ENCODE results near the gene TNNI3. TPM values are rescaled to one million over a fixed set of nuclear protein-coding genes. Genes with fewer than 3 reads are reported as not detected.

The TNNI3 gene
- total and polyA plus RNA-seq, 3 experiments from 2014 or later = not detected

DNA sequence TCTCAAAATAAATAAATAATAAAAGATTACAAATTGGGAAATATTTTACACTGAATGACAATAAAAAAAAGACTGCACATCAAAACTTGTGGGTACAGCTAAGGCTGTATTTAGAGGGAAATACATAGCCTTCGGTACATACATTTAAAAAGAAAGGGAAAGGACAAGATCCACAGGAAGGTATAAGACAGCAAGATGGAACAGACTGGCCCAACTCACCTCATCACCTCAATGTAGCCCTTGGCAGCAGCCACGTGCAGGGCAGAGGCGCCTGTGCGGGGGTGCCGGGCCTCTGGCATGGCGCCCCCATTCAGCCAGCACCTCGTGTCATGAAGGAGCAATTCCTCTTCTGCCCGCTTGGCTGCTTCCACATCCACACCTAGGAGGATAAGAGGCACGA lies 54.3 kb downstream of the TNNI3 start:
- Mint-ChIP-seq H3K4me3 (no peak overlapping the region), H3K36me3 (peaks cover 9 to 52% (median 13%) of the 10 kb centered on the region in 3 donors), H3K27me3 (no peaks in the 10 kb centered on the region), H3K4me1 (peaks cover 2 to 8% (median 3%) of the 10 kb centered on the region in 3 donors), H3K9me3 (no peaks in the 10 kb centered on the region), H3K27ac (no peak overlapping the region)
- Histone ChIP-seq H3K4me3 (ENCODE audit: low read length) (no peak overlapping the region), H3K27ac (ENCODE audit: low read depth, low read length) (no peak overlapping the region), H3K27me3 (ENCODE audit: insufficient read depth, low read length, poor library complexity, severe bottlenecking) (no peaks in the 10 kb centered on the region), H3K36me3 (ENCODE audit: insufficient read depth, low read length) (peaks cover 17% of the 10 kb centered on the region), H3K4me1 (ENCODE audit: insufficient read depth, low read length) (no peaks in the 10 kb centered on the region), H3K9me3 (ENCODE audit: low read length) (no peaks in the 10 kb centered on the region)
- ChIA-PET POLR2A (interaction anchor here (0.6 kb wide), 1 partner anchor 18 kb away, joined by 3 read pairs; no protein-coding TSS in a partner anchor), CTCF (interaction anchor here (1.0 kb wide), 1 partner anchor 14 kb away, joined by 3 read pairs; no protein-coding TSS in a partner anchor)
- no peak for DNase-seq

Other genes starting within 250 kb of the TNNI3 start
- gene NLRP7, start 210.2 kb downstream of the TNNI3 start, total RNA-seq = not detected
- not detected for gene NLRP7, start 210.2 kb downstream of the TNNI3 start, polyA plus RNA-seq
- gene NLRP2, start 191.4 kb downstream of the TNNI3 start, total RNA-seq = 10 to 100 TPM; 10.2 to 12.7 TPM
- gene NLRP2, start 191.4 kb downstream of the TNNI3 start, polyA plus RNA-seq = 5.6 TPM
- gene GP6, start 119.5 kb downstream of the TNNI3 start, total RNA-seq = not detected
- gene GP6, start 119.5 kb downstream of the TNNI3 start, polyA plus RNA-seq = 0.21 TPM
- 10 to 100 TPM; 21.4 to 22.2 TPM for gene RDH13, start 94.6 kb downstream of the TNNI3 start, total RNA-seq
- 15.8 TPM for gene RDH13, start 94.6 kb downstream of the TNNI3 start, polyA plus RNA-seq
- under 1 TPM; 0.27 to 0.74 TPM for gene EPS8L1, start 81.9 kb downstream of the TNNI3 start, total RNA-seq
- 0.28 TPM for gene EPS8L1, start 81.9 kb downstream of the TNNI3 start, polyA plus RNA-seq
- gene PPP1R12C, start 40.1 kb downstream of the TNNI3 start, total RNA-seq = 10 to 100 TPM; 95.4 to 98.3 TPM
- 7.7 TPM for gene PPP1R12C, start 40.1 kb downstream of the TNNI3 start, polyA plus RNA-seq
- gene TNNT1, start 8.5 kb downstream of the TNNI3 start, total RNA-seq = not detected
- not detected for gene TNNT1, start 8.5 kb downstream of the TNNI3 start, polyA plus RNA-seq
- under 1 TPM in 1 of 2 experiments, not detected in 1; 0.27 TPM for gene DNAAF3, start 8.9 kb upstream of the TNNI3 start, total RNA-seq
- gene DNAAF3, start 8.9 kb upstream of the TNNI3 start, polyA plus RNA-seq = not detected
- not detected for gene SYT5, start 22.6 kb upstream of the TNNI3 start, total RNA-seq
- 0.37 TPM for gene SYT5, start 22.6 kb upstream of the TNNI3 start, polyA plus RNA-seq
- gene PTPRH, start 51.8 kb upstream of the TNNI3 start, total RNA-seq = not detected
- gene PTPRH, start 51.8 kb upstream of the TNNI3 start, polyA plus RNA-seq = not detected
- 10 to 100 TPM in 1 of 2 experiments, 1 to 10 TPM in 1; 8.5 to 10.3 TPM for gene TMEM86B, start 71.0 kb upstream of the TNNI3 start, total RNA-seq
- 2.9 TPM for gene TMEM86B, start 71.0 kb upstream of the TNNI3 start, polyA plus RNA-seq
- 100 to 1,000 TPM; 216 to 225 TPM for gene PPP6R1, start 101.3 kb upstream of the TNNI3 start, total RNA-seq
- 143 TPM for gene PPP6R1, start 101.3 kb upstream of the TNNI3 start, polyA plus RNA-seq
- 10 to 100 TPM; 82.9 to 84.1 TPM for gene HSPBP1, start 122.4 kb upstream of the TNNI3 start, total RNA-seq
- 46.4 TPM for gene HSPBP1, start 122.4 kb upstream of the TNNI3 start, polyA plus RNA-seq
- 1 to 10 TPM; 4.1 to 5.7 TPM for gene BRSK1, start 126.3 kb upstream of the TNNI3 start, total RNA-seq
- 0.82 TPM for gene BRSK1, start 126.3 kb upstream of the TNNI3 start, polyA plus RNA-seq
- gene TMEM150B, start 167.6 kb upstream of the TNNI3 start, total RNA-seq = under 1 TPM in 1 of 2 experiments, not detected in 1; 0.53 TPM
- gene TMEM150B, start 167.6 kb upstream of the TNNI3 start, polyA plus RNA-seq = not detected
- gene KMT5C, start 182.1 kb upstream of the TNNI3 start, total RNA-seq = 10 to 100 TPM; 14.6 to 15.0 TPM
- 1.6 TPM for gene KMT5C, start 182.1 kb upstream of the TNNI3 start, polyA plus RNA-seq
- not detected for gene COX6B2, start 197.0 kb upstream of the TNNI3 start, total RNA-seq
- gene COX6B2, start 197.0 kb upstream of the TNNI3 start, polyA plus RNA-seq = not detected
- gene GARIN5B, start 205.5 kb upstream of the TNNI3 start, total RNA-seq = not detected
- not detected for gene GARIN5B, start 205.5 kb upstream of the TNNI3 start, polyA plus RNA-seq
- gene IL11, start 212.7 kb upstream of the TNNI3 start, total RNA-seq = under 1 TPM; 0.27 to 0.37 TPM
- gene IL11, start 212.7 kb upstream of the TNNI3 start, polyA plus RNA-seq = not detected
- not detected for gene TMEM190, start 219.1 kb upstream of the TNNI3 start, total RNA-seq
- gene TMEM190, start 219.1 kb upstream of the TNNI3 start, polyA plus RNA-seq = not detected
- 10 to 100 TPM; 13.3 to 14.1 TPM for gene TMEM238, start 226.6 kb upstream of the TNNI3 start, total RNA-seq
- 1.9 TPM for gene TMEM238, start 226.6 kb upstream of the TNNI3 start, polyA plus RNA-seq
- 1,000 to 10,000 TPM; 2,376 to 2,381 TPM for gene RPL28, start 228.2 kb upstream of the TNNI3 start, total RNA-seq
- gene RPL28, start 228.2 kb upstream of the TNNI3 start, polyA plus RNA-seq = 615 TPM